IMR-90 (cell line): ENCODE measurements around the gene CCNQ.

Source experiments
- BHLHE40 ChIP-seq: fragments of 150-350 bp; IDR thresholded peaks from 2 replicates; pipeline ENCODE4 v1.6.1; 2016; ENCODE audit warnings: mild to moderate bottlenecking, low read depth, low read length
- CEBPB ChIP-seq: IDR thresholded peaks from 2 replicates; pipeline ENCODE4 v1.6.1; 2012; ENCODE audit warnings: low read depth, low read length, improper control_type of control experiment
- CHD1 ChIP-seq: IDR thresholded peaks from 2 replicates; pipeline ENCODE4 v1.6.1; 2012; ENCODE audit warnings: low read depth, low read length, improper control_type of control experiment
- CTCF ChIP-seq: conservative IDR thresholded peaks from 2 replicates; pipeline ENCODE4 v1.5.1; 2012; ENCODE audit warnings: mild to moderate bottlenecking, low read depth, low read length, improper control_type of control experiment
- ELK1 ChIP-seq: fragments of 150-350 bp; IDR thresholded peaks from 2 replicates; pipeline ENCODE4 v1.6.1; 2016; ENCODE audit warnings: low read depth, mild to moderate bottlenecking, low read length, moderate library complexity, borderline replicate concordance
- FOS ChIP-seq: fragments of 150-350 bp; IDR thresholded peaks from 2 replicates; pipeline ENCODE4 v1.6.1; 2016; ENCODE audit warnings: low read depth, low read length
- MAFK ChIP-seq: IDR thresholded peaks from 2 replicates; pipeline ENCODE4 v1.6.1; 2012; ENCODE audit warnings: low read depth, low read length, improper control_type of control experiment
- MAZ ChIP-seq: IDR thresholded peaks from 2 replicates; pipeline ENCODE4 v1.6.1; 2012; ENCODE audit warnings: low read depth, mild to moderate bottlenecking, low read length, improper control_type of control experiment, moderate library complexity, borderline replicate concordance
- MXI1 ChIP-seq: IDR thresholded peaks from 2 replicates; pipeline ENCODE4 v1.6.1; 2012; ENCODE audit warnings: low read depth, mild to moderate bottlenecking, low read length, moderate library complexity, borderline replicate concordance
- POLR2A ChIP-seq: IDR thresholded peaks from 2 replicates; pipeline ENCODE4 v1.6.1; 2012; ENCODE audit warnings: mild to moderate bottlenecking, low read depth, low read length
- RAD21 ChIP-seq: IDR thresholded peaks from 2 replicates; pipeline ENCODE4 v1.6.1; 2012; ENCODE audit warnings: low read length, improper control_type of control experiment
- RCOR1 ChIP-seq: IDR thresholded peaks from 2 replicates; pipeline ENCODE4 v1.6.1; 2012; ENCODE audit warnings: mild to moderate bottlenecking, low read length, improper control_type of control experiment; ENCODE audit not compliant: insufficient replicate concordance
- RFX5 ChIP-seq: IDR thresholded peaks from 2 replicates; pipeline ENCODE4 v1.8.0; 2012; ENCODE audit warnings: low read depth, mild to moderate bottlenecking, low read length, moderate library complexity
- SMC3 ChIP-seq: fragments of 150-350 bp; IDR thresholded peaks from 2 replicates; pipeline ENCODE4 v1.6.1; 2016; ENCODE audit warnings: low read depth, mild to moderate bottlenecking, antibody characterized with exemption, low read length, moderate library complexity

GRCh38 chrX:153646620-153647373 lies 47.9 kb upstream of the CCNQ start, which contains the start of gene DUSP9:
- TF ChIP-seq CTCF, result no peak
- no peak for TF ChIP-seq POLR2A
- TF ChIP-seq RAD21, result no peak
- TF ChIP-seq RFX5, result no peak
- no peak for TF ChIP-seq CHD1
- TF ChIP-seq SMC3, result no peak
- no peak for TF ChIP-seq RCOR1
- TF ChIP-seq FOS, result no peak
- no peak for TF ChIP-seq ELK1
- no peak for TF ChIP-seq MAZ
- TF ChIP-seq BHLHE40, result no peak
- TF ChIP-seq CEBPB, result no peak
- TF ChIP-seq MXI1, result no peak
- no peak for TF ChIP-seq MAFK
